Measurements from ENCODE around the gene AGAP9.
"Not testable (repeated sequence)": the region's sequence is repeated elsewhere in the genome, so short reads cannot be mapped to it uniquely, and the experiment has no call there.

AGAP9 gene

GRCh38 chr10:47456079-47456785 lies 67.2 kb downstream of the AGAP9 start:
- DNase-seq: no peak

- DNase-seq: not testable (repeated sequence)
These were observed 67.9 kb downstream of the AGAP9 start for GRCh38 chr10:47455350-47456078.

- no peak for DNase-seq
These were observed 68.7 kb downstream of the AGAP9 start for GRCh38 chr10:47454780-47455058.

GRCh38 chr10:47454008-47454779 lies 69.2 kb downstream of the AGAP9 start:
- no peak for DNase-seq

GRCh38 chr10:47453141-47454007 lies 70.1 kb downstream of the AGAP9 start:
- no peak for DNase-seq

GRCh38 chr10:47452495-47453140 lies 70.8 kb downstream of the AGAP9 start:
- DNase-seq: no peak

GRCh38 chr10:47451998-47452494 lies 71.4 kb downstream of the AGAP9 start:
- no peak for DNase-seq

All from activated CD4-positive, alpha-beta T cell treated with anti-CD3 and anti-CD28 coated beads, Interleukin-2, amount 50 U/mL, for 4 hours (primary cell).